ENCODE data around the gene PLSCR4.

Gene PLSCR4

GRCh38 chr3:146159616-146160320 is 91.1 kb downstream of the PLSCR4 start:
- DNase-seq = peak; percentile 16

GRCh38 chr3:146159037-146159436 is 91.9 kb downstream of the PLSCR4 start:
- DNase-seq = no peak

- no peak for DNase-seq
Observed at GRCh38 chr3:146157325-146158060, 93.4 kb downstream of the PLSCR4 start.

DNA sequence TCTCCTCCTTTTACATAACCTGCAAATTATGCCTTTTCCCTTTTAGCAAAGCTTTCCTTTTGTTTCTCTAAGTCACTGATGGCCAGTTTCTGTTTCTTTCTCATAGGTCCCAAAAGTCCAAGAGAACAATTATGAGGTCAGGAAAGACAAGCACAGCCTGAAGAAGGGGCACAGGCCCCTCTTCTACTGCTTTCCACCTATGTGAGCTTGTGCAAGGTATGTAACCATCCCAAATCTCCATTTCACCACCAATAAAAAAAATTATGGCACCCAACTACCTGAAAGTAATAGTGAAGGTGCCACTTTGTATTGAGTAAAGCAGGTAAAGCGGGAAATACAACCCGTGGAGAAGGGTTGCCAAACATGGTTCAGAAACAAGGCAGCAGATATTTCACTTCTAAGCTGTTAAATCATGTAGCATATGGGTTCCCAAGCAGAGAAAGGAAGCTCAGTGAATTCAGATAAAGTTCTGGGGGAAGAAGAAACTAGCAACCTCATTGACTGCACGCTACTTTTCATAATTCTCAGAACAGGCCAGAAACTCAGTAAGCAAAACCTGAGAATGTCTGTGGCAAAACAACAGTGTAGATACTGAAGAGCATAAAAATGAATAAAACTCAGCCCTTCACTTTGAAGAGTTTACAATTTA is 94.1 kb downstream of the PLSCR4 start:
- no peak for DNase-seq

DNA sequence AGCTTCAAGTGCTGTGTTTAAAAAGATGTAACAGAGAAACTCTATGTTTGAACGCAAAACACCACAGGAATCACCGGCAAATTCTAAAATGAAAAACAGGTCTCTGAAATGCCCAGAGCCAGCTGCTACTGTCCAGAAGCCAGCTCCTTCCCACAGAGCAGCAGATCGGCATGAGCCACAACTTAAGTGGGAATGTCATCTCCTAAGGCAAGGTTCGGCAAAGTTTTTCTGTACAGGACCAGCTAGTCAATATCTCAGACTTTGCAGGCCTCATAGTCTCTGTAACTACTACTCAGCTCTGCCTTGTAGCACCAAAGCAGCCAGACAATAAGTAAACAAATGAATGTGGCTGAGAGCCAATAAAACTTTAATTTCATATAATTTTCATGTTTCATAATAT is 94.8 kb downstream of the PLSCR4 start:
- peak; percentile 81 for DNase-seq

DNA sequence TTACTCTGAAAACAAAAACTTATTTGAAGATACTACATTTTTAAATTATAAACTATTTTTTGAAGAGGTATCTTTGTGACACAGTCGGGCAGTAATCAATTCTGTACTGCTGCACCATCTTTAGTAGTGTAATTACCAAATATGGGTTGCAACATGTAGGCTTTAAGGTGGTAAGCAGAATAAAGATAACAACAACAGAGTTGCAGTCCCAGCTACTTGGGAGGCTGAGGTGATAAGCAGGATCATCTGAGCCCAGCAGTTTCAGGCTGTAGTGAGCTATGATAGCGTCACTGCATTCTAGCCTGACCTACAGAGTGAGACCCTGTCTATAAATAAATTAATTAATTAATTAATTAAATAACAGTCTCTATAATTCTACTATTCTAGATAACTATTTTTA is 95.9 kb downstream of the PLSCR4 start:
- DNase-seq = no peak

DNA sequence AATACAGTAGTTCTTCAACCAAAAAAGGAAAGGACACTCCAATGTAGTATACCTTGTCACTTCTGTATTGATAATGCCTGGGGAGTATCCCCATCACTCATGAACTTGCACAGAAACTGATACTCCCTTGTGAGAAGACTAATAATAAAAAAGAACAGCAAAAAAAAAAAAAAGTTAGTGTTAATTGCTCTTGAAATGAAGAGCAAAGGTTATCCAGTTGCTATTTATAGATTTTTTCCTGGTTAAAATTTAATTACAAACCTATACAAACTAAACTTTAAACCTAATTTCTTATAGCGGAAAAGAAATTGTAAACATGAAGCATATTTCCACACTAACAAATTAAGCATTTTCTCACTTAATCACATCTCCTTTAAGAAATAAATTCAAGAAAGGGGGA is 96.6 kb downstream of the PLSCR4 start:
- no peak for DNase-seq

DNA sequence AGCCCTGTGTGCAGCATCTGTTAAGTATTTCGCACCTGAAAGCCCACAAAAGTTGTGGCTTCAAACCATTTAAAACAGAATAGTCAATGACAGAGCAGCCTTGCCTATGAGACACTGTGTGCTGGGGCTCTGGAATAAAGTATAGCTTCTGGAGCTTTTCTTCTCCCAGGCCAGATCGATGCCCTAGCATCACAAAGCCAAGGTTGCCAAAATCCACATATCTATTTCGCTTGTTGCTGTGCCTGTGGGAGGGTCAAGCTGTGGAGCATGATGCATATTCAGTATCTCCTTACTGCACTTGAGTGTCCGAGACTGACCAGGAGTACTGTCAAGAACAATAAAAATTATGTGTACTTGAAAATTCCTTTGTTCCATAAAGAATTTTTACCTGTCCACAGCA is 97.5 kb downstream of the PLSCR4 start:
- no peak for DNase-seq

DNA sequence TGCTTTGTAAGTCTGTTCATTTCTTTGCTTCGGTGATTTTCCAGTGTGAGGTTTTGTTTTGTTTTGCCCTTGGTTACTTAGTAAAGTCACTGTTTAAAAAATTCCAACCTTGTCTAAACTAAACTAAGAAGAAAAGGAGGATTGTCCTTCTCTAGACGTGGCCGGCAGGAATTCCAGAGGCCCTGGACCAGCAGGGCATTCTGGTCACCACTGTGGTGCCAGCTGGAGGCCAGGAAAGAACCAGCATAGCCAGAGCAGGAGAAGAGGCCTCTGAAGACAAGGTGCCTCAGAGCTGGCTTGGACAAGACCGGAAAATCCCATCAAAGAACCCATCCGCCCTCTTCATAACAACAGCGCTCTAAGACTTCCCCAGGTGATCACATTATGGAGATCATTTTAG is 98.1 kb downstream of the PLSCR4 start:
- no peak for DNase-seq

DNA sequence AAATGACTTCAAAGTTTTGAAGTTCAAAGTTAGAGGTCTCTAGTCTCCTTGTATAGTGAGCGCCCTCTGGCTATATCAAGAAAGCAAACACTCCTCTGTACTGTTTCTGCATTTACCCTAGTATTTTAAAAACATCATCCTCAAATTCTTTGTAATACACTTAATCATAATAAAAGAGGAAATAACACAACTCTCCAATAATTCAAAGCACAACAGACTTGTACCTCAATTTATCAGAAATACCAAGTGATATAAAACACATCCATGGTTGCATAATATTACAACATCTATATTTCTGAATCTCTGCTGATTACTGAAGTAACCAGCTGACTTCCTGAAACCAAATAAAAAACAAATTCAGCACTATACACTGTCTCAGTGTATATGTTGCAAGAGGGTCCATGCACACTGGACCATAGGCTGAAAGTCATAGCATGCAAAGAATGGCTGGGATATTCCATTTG is 102.4 kb downstream of the PLSCR4 start:
- DNase-seq = no peak

- DNase-seq = no peak
Observed at GRCh38 chr3:146145642-146146041, 105.3 kb downstream of the PLSCR4 start.

DNA sequence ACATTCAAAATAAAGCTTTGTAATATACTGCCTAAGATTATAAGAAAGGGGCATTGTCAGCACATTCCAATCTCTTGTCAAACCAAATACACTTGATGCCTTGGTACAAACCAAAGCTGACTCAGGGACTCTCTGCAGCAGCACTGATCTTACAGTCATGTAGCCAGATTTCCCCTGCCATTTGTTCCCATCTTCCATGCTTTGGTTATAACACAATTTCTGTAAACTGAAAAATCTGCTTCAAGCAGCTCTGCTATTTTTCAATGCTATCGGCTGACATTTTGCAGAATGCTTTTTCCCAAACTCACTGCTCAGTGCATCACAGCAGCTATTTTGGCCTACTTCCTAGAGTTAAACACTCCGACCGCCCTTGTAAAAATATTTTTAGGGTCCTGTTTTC is 108.1 kb downstream of the PLSCR4 start:
- no peak for DNase-seq

All from NCI-H69 (cell line).